NCI-H1105 (cell line): ENCODE measurements around the gene ZNF221.

ENCODE experiments used
- DNase-seq: peaks from one replicate; lab custom pipeline; 2025; lab: John Stamatoyannopoulos, UW

ZNF221 gene

GRCh38 chr19:43957891-43958290 lies 6.9 kb downstream of the ZNF221 start:
- no peak for DNase-seq

- DNase-seq = no peak
Observed at GRCh38 chr19:43960411-43960810, 9.4 kb downstream of the ZNF221 start.

- DNase-seq = no peak
Observed at GRCh38 chr19:43966079-43966694, 15.2 kb downstream of the ZNF221 start.

GRCh38 chr19:43976732-43977131 lies 25.7 kb downstream of the ZNF221 start:
- no peak for DNase-seq

- no peak for DNase-seq
Observed at GRCh38 chr19:43983544-43983911, 32.5 kb downstream of the ZNF221 start.

- DNase-seq = no peak
Observed at GRCh38 chr19:43983912-43984686, 33.1 kb downstream of the ZNF221 start, which contains the start of gene ZNF155. TSS of gene ZNF155 (plus strand) at chr19:43984188. CDS start at chr19:43988544, 4,356 bp downstream.

GRCh38 chr19:43984687-43985000 lies 33.6 kb downstream of the ZNF221 start:
- no peak for DNase-seq

GRCh38 chr19:43997631-43998290 lies 46.7 kb downstream of the ZNF221 start:
- no peak for DNase-seq

- no peak for DNase-seq
Observed at GRCh38 chr19:44002212-44002565, 51.2 kb downstream of the ZNF221 start.

GRCh38 chr19:44002566-44003460 lies 51.8 kb downstream of the ZNF221 start, which contains the start of gene ZNF230:
TSS of gene ZNF230 (plus strand) at chr19:44002957. CDS start at chr19:44007079, 4,122 bp downstream.
- DNase-seq = peak; percentile 91

- DNase-seq = no peak
Observed at GRCh38 chr19:44003461-44004009, 52.5 kb downstream of the ZNF221 start.

- no peak for DNase-seq
Observed at GRCh38 chr19:44005973-44006372, 54.9 kb downstream of the ZNF221 start.

GRCh38 chr19:44007473-44007872 lies 56.4 kb downstream of the ZNF221 start:
- no peak for DNase-seq

GRCh38 chr19:44010468-44010867 lies 59.4 kb downstream of the ZNF221 start:
- no peak for DNase-seq
